Testis (tissue), 3 donors: Measurements from ENCODE around the gene CLIP1. TPM values are rescaled to one million over a fixed set of nuclear protein-coding genes. Genes with fewer than 3 reads are reported as not detected.
"Not testable (repeated sequence)": the region's sequence is repeated elsewhere in the genome, so short reads cannot be mapped to it uniquely, and the experiment has no call there.

ENCODE experiments used
- DNase-seq: peaks from one replicate; pipeline ENCODE4 v3.0.0-alpha.2; 2019
- H3K27ac ChIP-seq, 2 donors: fragments of 200-600 bp; sonication (generic); one replicate each; pipeline ENCODE4 v1.5.1; 2019
- H3K27me3 ChIP-seq: fragments of 200-600 bp; sonication (generic); one replicate; pipeline ENCODE4 v1.5.1; 2019
- H3K36me3 ChIP-seq: fragments of 200-600 bp; sonication (generic); one replicate; pipeline ENCODE4 v1.5.1; 2017; ENCODE audit warnings: low read depth; ENCODE audit errors: missing control alignments
- H3K4me1 ChIP-seq: fragments of 200-600 bp; sonication (generic); one replicate; pipeline ENCODE4 v1.5.1; 2019
- H3K4me3 ChIP-seq, 2 donors: fragments of 200-600 bp; sonication (generic); one replicate each; pipeline ENCODE4 v1.5.1; 2017 to 2019
- H3K9me3 ChIP-seq: fragments of 200-600 bp; sonication (generic); one replicate; pipeline ENCODE4 v1.5.1; 2017
- POLR2A ChIP-seq: fragments of 450-650 bp; IDR thresholded peaks from one replicate; pipeline ENCODE4 v1.6.1; 2017; ENCODE audit warnings: antibody characterized with exemption, mild to moderate bottlenecking, moderate library complexity
- WGBS, 2 donors: methylation state at CpG; one replicate each; pipeline ENCODE4 v1.1.5; 2018; 5-methylcytosine and 5-hydroxymethylcytosine counted together
- intact Hi-C: fragments of 100-400 bp; cut with DNase I; formaldehyde crosslinking; loops from one replicate; pipeline ENCODE4 v1.15.1; 2023; ENCODE audit warnings: low total_unique reads
- polyA plus RNA-seq: library from polyadenylated mRNA; stranded (reverse); fragments of 350-450 nt; fragmentation: Illumina TruSeq; extraction: RNeasy Lipid Tissue Mini Kit (QIAGEN cat#74804); gene quantifications from one replicate; pipeline ENCODE4 v1.2.3, GENCODE V29; 2014; ENCODE audit warnings: low read depth, low replicate concordance; ENCODE audit not compliant: insufficient read depth
- total RNA-seq, 2 donors: library from RNA; depleted of rRNA; stranded (reverse); fragments of >200 nt; gene quantifications; one replicate each; pipeline ENCODE4 v1.2.3, GENCODE V29; 2016
- TF ChIP-seq, protein P1 (sequence below), 3 experiments: fragments of 450-650 bp in 2 of 3; fragments of 200-600 bp in 1 of 3; sonication (generic) in 1 of 3; IDR thresholded peaks; one replicate each; pipeline ENCODE4 v1.5.1; 2016 to 2019; ENCODE audit warnings: antibody characterized with exemption in 3 of 3, mild to moderate bottlenecking in 2 of 3, moderate library complexity in 1 of 3

Gene CLIP1
- total and polyA plus RNA-seq, 3 donors from 2014 or later: 25.1 to 66.5 (median 51.9) TPM

DNA sequence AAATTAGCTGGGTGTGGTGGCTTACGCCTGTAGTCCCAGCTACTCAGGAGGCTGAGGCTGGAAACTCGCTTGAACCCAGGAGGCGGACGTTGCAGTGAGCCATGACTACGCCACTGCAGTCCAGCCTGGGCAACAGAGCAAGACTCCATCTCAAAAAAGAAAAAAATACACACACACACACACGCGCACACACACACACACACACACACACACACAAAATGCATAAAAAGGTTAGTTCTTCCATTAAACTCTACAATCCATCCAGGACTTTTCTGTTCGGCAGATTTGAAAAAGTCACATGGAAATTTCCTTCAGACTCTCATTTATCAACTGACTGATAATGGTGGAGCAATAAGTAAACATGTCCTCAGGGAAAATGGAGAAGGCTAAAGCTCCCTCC, 147.0 kb downstream of the CLIP1 start:
- peaks cover 8% of the 10 kb centered on the region for H3K4me1 ChIP-seq
- no peak for DNase-seq
- no peaks in the 10 kb centered on the region for H3K9me3 ChIP-seq
- intact Hi-C loops: no loop called here
- H3K27ac ChIP-seq: no peak overlapping the region
- H3K36me3 ChIP-seq: no peaks in the 10 kb centered on the region
- no peak for TF ChIP-seq POLR2A
- TF ChIP-seq, protein P1, sequence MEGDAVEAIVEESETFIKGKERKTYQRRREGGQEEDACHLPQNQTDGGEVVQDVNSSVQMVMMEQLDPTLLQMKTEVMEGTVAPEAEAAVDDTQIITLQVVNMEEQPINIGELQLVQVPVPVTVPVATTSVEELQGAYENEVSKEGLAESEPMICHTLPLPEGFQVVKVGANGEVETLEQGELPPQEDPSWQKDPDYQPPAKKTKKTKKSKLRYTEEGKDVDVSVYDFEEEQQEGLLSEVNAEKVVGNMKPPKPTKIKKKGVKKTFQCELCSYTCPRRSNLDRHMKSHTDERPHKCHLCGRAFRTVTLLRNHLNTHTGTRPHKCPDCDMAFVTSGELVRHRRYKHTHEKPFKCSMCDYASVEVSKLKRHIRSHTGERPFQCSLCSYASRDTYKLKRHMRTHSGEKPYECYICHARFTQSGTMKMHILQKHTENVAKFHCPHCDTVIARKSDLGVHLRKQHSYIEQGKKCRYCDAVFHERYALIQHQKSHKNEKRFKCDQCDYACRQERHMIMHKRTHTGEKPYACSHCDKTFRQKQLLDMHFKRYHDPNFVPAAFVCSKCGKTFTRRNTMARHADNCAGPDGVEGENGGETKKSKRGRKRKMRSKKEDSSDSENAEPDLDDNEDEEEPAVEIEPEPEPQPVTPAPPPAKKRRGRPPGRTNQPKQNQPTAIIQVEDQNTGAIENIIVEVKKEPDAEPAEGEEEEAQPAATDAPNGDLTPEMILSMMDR (IDR thresholded peaks at IDR 0.05): no peak
- no peaks in the 10 kb centered on the region for H3K27me3 ChIP-seq
- WGBS, 2 donors: 81 to 96% methylated on average over 8 of the region's 8 CpGs
- no peak overlapping the region for H3K4me3 ChIP-seq

DNA sequence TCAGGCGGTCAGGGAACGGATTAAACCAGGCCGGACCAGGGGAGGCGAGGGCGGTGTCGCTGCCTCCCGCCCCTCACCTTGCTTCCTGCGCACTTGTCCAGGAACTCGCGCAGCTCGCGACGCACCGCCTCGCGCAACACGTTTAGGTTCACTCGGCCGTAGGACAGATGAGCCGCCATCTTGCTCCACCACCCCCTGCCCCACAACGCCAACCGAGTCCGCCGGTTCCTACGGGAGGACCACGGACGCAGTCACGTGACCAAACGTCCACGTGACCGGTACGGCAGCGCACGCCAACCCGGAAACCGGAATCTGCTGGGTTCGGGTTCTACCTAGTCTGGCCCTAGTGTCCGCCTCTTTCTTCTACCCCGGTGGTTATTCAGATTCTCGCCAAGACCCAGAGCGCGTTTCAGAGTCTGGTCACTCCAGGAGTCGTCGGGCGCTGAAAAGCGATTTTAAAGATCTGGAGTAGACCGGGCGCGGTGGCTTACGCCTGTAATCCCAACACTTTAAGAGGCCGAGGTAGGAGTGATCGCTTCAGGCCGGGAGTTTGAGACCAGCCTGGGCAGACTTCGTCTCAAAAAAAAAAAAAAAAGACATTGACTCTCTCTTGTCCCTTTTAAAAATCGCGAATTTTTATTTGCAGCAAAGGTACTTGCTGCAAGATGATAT, 156.1 kb downstream of the CLIP1 start, which contains the start of gene VPS33A:
Gene VPS33A, minus strand, starts transcription at position 265 of the 672 bp plus-strand sequence. Its CDS starts 86 bp downstream, at position 179.
- H3K4me3 ChIP-seq: peak within 1 kb of the TSS; percentile 84 to 86
- intact Hi-C loops: no loop called here

DNA sequence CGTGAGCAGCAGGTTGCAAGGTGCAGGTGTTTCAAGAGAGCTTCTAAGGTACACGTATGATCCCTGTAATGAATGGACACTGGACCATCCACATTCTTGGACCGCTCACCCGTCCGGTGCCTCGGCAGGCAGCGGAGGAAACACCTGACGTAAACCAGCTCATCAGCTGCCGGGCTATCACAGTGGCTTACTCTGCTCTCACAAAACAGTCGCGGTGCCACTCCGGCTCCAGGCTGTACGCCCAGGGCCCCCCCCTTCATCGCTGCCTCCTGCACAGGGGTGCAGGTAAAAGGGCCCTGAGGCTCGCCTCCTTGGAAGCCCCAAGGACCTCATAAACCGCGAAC, 156.6 kb downstream of the CLIP1 start:
- intact Hi-C loops: no loop called here
- peak; percentile 54 for DNase-seq
- 0% methylated on average over 15 to 16 of the region's 17 CpGs for WGBS, 2 donors

More for the DNA sequence above, 156.1 kb downstream of the CLIP1 start, which contains the start of gene VPS33A:
- Histone ChIP-seq H3K27ac (peak within 1 kb of the TSS; percentile 81 to 84), H3K36me3 (no peaks in the 10 kb centered on the region), H3K9me3 (no peaks in the 10 kb centered on the region), H3K27me3 (no peaks in the 10 kb centered on the region), H3K4me1 (peaks cover 4% of the 10 kb centered on the region)
- 0% methylated on average over 14 to 45 of the region's 56 CpGs for WGBS, 2 donors
- peak; percentile 97 for DNase-seq
- TF ChIP-seq, protein P1 (IDR thresholded peaks at IDR 0.05): peak in 1 of 3 experiments; percentile 44
- TF ChIP-seq POLR2A: no peak

DNA sequence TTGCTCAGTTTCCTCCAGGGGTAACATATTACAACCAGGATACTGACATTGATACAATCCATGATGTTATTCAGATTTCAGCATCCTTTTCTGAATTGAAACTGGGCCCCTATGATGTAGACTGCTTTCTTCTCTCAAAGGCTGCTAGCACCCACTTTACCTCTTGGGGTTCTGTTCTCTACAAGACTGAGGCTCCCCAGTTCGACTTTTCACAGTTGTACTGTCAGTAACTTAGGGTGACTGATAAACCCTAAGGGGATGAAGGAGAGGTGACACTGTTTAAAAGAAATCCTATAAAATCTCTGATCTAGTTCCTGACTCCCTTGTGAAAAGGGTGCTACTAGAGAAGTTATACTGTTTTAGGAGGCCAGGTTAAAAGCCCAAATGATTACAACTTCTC, 157.0 kb downstream of the CLIP1 start:
- Histone ChIP-seq H3K9me3 (no peaks in the 10 kb centered on the region), H3K4me3 (peak overlapping the region; percentile 84 to 86), H3K4me1 (peaks cover 4% of the 10 kb centered on the region), H3K27me3 (no peaks in the 10 kb centered on the region), H3K27ac (peak overlapping the region; percentile 81 to 84), H3K36me3 (no peaks in the 10 kb centered on the region)
- intact Hi-C loops: no loop called here
- no peak for DNase-seq
- WGBS, 2 donors: 7 to 13% methylated on average over 1 of the region's 1 CpG
- TF ChIP-seq, protein P1 (IDR thresholded peaks at IDR 0.05): no peak
- no peak for TF ChIP-seq POLR2A

More for the DNA sequence above, 156.6 kb downstream of the CLIP1 start:
- H3K4me1 ChIP-seq: peaks cover 4% of the 10 kb centered on the region
- H3K4me3 ChIP-seq: peak overlapping the region; percentile 84 to 86
- H3K27ac ChIP-seq: peak overlapping the region; percentile 81 to 84
- no peak for TF ChIP-seq POLR2A
- TF ChIP-seq, protein P1 (IDR thresholded peaks at IDR 0.05): no peak
- no peaks in the 10 kb centered on the region for H3K9me3 ChIP-seq
- no peaks in the 10 kb centered on the region for H3K36me3 ChIP-seq
- H3K27me3 ChIP-seq: no peaks in the 10 kb centered on the region

DNA sequence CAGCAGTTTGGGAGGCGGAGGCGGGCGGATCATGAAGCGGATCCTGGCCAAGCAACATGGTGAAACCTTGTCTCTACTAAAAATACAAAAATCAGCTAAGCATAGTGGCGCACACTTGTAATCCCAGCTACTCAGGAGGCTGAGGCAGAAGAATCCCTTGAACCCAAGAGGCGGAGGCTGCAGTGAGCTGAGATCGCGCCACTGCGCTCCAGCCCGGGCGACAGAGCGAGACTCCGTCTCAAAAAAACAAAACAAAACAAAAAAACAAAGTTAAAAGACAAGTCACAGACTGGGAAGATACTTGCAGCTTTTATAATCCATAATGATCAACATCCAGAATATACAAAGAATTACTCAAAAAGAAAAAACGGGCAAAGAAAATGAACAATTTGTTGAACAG, 161.7 kb downstream of the CLIP1 start:
- H3K36me3 ChIP-seq, H3K27me3 ChIP-seq, H3K4me3 ChIP-seq, intact Hi-C loops, H3K4me1 ChIP-seq, DNase-seq, H3K27ac ChIP-seq, H3K9me3 ChIP-seq: not testable (repeated sequence)
- 91% methylated on average over 14 of the region's 14 CpGs for WGBS, 2 donors

DNA sequence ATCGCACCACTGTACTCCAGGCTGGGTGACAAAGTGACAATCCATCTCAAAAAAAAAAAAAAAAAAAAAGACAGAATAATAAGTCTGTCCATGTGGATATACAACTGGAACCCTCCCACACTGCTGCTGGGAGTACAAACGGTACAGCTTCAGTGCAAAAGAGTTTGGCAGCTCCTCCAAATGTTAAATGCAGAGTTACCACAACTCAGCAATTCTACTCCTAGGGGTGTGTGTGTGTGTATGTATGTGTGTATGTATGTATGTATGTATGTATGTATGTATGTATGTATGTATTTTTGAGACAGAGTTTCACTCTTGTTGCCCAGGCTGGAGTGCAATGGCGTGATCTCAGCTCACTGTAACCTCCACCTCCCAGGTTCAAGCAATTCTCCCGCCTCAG, 163.5 kb downstream of the CLIP1 start:
- DNase-seq, H3K9me3 ChIP-seq, H3K4me3 ChIP-seq, intact Hi-C loops, H3K27me3 ChIP-seq, H3K36me3 ChIP-seq, H3K4me1 ChIP-seq, H3K27ac ChIP-seq: not testable (repeated sequence)
- WGBS, 2 donors: 84 to 86% methylated on average over 4 of the region's 4 CpGs

DNA sequence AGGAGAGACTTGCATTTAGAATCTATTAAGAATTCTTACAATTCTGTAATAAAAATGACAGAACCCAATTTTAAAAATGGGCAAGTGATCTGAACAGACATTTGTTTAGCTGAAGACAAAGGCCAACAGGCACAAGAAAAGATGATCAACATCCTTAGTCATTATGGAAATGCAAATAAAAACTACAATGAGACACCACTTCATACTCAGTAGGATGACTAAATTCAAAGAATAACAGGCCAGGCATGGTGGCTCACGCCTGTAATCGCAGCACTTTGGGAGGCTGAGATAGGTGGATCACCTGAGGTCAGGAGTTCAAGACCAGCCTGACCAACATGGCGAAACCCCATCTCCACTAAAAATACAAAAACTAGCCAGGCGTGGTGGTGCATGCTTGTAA, 164.0 kb downstream of the CLIP1 start:
- WGBS, 2 donors: 92 to 99% methylated on average over 4 of the region's 4 CpGs
- H3K4me1 ChIP-seq, H3K4me3 ChIP-seq, DNase-seq, H3K9me3 ChIP-seq, intact Hi-C loops, H3K36me3 ChIP-seq, H3K27ac ChIP-seq, H3K27me3 ChIP-seq: not testable (repeated sequence)
